Epithelial cell of proximal tubule (primary cell): ENCODE data around the gene VAMP7. TPM values are rescaled to one million over a fixed set of nuclear protein-coding genes. Genes with fewer than 3 reads are reported as not detected.

Experiments used
- DNase-seq: peaks from one replicate; pipeline ENCODE4 v3.0.0-alpha.2; 2011; ENCODE audit warnings: low read depth
- H3K4me3 ChIP-seq: 2 replicates; pipeline ENCODE4 v1.5.1; 2011; ENCODE audit warnings: low read depth, mild to moderate bottlenecking, low read length
- CTCF ChIP-seq: conservative IDR thresholded peaks from 2 replicates; pipeline ENCODE4 v1.5.1; 2012; ENCODE audit warnings: low read depth, mild to moderate bottlenecking, low read length
- total RNA-seq: library from RNA; depleted of rRNA; stranded (reverse); fragments of >200 nt; gene quantifications from 2 replicates; pipeline ENCODE4 v1.2.3, GENCODE V29; 2015

Gene VAMP7
- total RNA-seq, 1 donor from 2014 or later: 31.2 TPM

GRCh38 chrX:155870958-155871357 is 10.2 kb upstream of the VAMP7 start:
- TF ChIP-seq CTCF: no peak
- DNase-seq: no peak
- no peak overlapping the region for H3K4me3 ChIP-seq

- DNase-seq: no peak
- no peak overlapping the region for H3K4me3 ChIP-seq
- TF ChIP-seq CTCF: no peak
Measured at GRCh38 chrX:155871934-155872333, 9.2 kb upstream of the VAMP7 start.

- no peak for TF ChIP-seq CTCF
- no peak for DNase-seq
- H3K4me3 ChIP-seq: no peak overlapping the region
Measured at GRCh38 chrX:155873188-155873587, 8.0 kb upstream of the VAMP7 start.

GRCh38 chrX:155874571-155875244 is 6.4 kb upstream of the VAMP7 start:
- peak overlapping the region; percentile 14 for H3K4me3 ChIP-seq
- no peak for DNase-seq
- TF ChIP-seq CTCF: no peak

GRCh38 chrX:155876704-155877103 is 4.4 kb upstream of the VAMP7 start:
- no peak for DNase-seq
- H3K4me3 ChIP-seq: no peak overlapping the region
- TF ChIP-seq CTCF: no peak

- no peak overlapping the region for H3K4me3 ChIP-seq
- DNase-seq: no peak
- no peak for TF ChIP-seq CTCF
Measured at GRCh38 chrX:155877288-155877687, 3.9 kb upstream of the VAMP7 start.

GRCh38 chrX:155880586-155881157 is 473 bp upstream of the VAMP7 start:
- DNase-seq: no peak
- TF ChIP-seq CTCF: no peak
- H3K4me3 ChIP-seq: peak overlapping the region; percentile 76
